ENCODE measurements around the gene ASTN2.

DNA sequence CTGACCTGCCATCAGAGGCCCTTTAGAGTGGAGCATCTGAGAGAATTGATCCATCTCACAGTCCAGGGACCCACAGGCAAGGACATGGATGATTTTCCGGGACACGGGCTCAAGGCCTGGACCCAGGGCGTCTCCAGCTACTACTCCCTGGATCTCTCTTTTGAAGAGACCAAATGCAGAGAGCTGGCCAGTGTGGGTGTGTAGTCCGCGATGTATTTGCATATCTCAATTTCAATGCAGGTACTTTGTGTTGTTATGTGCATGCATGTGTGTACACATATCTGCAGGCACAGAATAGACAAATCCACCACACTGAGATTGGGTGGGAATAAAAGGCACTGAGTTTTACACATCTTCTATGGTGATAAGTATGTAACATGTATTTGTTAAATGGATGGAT is 30.8 kb upstream of the ASTN2 start:
- TF ChIP-seq, protein P1, sequence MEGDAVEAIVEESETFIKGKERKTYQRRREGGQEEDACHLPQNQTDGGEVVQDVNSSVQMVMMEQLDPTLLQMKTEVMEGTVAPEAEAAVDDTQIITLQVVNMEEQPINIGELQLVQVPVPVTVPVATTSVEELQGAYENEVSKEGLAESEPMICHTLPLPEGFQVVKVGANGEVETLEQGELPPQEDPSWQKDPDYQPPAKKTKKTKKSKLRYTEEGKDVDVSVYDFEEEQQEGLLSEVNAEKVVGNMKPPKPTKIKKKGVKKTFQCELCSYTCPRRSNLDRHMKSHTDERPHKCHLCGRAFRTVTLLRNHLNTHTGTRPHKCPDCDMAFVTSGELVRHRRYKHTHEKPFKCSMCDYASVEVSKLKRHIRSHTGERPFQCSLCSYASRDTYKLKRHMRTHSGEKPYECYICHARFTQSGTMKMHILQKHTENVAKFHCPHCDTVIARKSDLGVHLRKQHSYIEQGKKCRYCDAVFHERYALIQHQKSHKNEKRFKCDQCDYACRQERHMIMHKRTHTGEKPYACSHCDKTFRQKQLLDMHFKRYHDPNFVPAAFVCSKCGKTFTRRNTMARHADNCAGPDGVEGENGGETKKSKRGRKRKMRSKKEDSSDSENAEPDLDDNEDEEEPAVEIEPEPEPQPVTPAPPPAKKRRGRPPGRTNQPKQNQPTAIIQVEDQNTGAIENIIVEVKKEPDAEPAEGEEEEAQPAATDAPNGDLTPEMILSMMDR (IDR thresholded peaks at IDR 0.05): no peak
- TF ChIP-seq EP300 (IDR thresholded peaks at IDR 0.05) (no peak), POLR2AphosphoS5 (IDR thresholded peaks at IDR 0.05) (no peak), POLR2A (IDR thresholded peaks at IDR 0.05) (no peak)

Data from sigmoid colon (tissue), 4 donors.